ENCODE data around the gene TMX2. TPM values are rescaled to one million over a fixed set of nuclear protein-coding genes. Genes with fewer than 3 reads are reported as not detected.
A peak's percentile ranks its signal among the peaks of the same experiment; 100 is the strongest.

Gene TMX2
- total and polyA plus RNA-seq, 9 of the 15 experiments (the other 6 are each of a cell fraction or from before 2014, with no cell fraction given) = 176 to 433 (median 227) TPM

DNA sequence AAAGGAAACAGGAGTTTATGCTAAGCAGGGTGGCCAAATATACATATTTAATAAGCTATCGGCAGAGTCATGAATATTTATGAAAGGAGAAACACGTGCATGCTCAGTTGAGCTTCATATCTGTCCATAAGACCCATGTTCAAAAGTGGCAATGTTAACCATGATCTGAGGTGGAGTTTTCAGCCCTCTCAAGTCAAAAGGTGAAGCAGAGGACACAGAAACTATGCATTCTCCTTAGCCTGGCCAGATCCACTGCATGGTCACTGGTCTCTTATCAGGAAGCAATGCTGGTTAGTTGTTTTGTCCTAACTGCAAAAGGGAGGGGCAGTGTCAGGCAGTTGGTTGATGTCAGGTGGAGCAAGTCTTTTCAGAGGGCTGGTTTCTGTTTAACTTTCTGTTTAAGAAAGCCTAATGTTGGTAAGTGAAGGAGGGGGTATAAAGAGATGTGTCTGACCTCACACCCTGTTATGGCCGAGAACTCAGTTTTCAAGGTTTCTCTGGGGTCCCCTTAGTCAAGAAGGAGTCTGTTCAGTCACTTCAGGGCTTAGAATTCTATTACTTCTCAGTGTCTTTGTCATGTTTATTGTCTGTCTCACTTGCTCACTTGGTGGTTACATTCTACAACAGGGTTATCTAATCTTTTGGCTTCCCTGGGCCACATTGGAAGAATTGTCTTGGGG lies 23.4 kb downstream of the TMX2 start:
- ChIA-PET POLR2A (interaction anchor here (0.6 to 0.9 kb wide), 5 partner anchors 8 to 24 kb away, joined by 3 to 4 read pairs (median 3); partner anchors contain the start of genes MED19 and TMX2), CTCF (ENCODE audit: low intra/inter-chr PET ratio) (no interaction called here)
- in situ Hi-C loops (cut with MboI) = no loop called here
- Histone ChIP-seq H3K36me3 (ENCODE audit: control insufficient read depth, insufficient read depth, low read length) (peaks cover 90% of the 10 kb centered on the region), H3K4me2 (ENCODE audit: insufficient read depth, low read length) (peak overlapping the region; percentile 64), H3K9me3 (replicated peaks; ENCODE audit: control insufficient read depth, insufficient read depth, low read depth, low read length) (no peaks in the 10 kb centered on the region), H3K79me2 (ENCODE audit: control insufficient read depth, insufficient read depth, low read length) (peaks cover 74% of the 10 kb centered on the region), H3K4me1 (replicated peaks in 1 of 2; ENCODE audit: control insufficient read depth in 2 of 2, insufficient read depth in 2 of 2, low read length in 2 of 2) (peaks cover 15 to 21% of the 10 kb centered on the region in 2 experiments), H2AFZ (ENCODE audit: low read depth, low read length) (no peak overlapping the region; the same call in 1 of the 2 replicates), H3K27me3 (ENCODE audit: control insufficient read depth in 2 of 2, insufficient read depth in 2 of 2, low read length in 2 of 2) (no peaks in the 10 kb centered on the region), H3K9ac (ENCODE audit: insufficient read depth in 1 of 2, low read depth in 2 of 2, low read length in 2 of 2) (peak overlapping the region; percentile 47 to 76; a peak in 3 of 4 replicates), H4K20me1 (replicated peaks; ENCODE audit: control insufficient read depth, insufficient read depth, low read length) (peaks cover 7% of the 10 kb centered on the region), H3K4me3 (no peak overlapping the region), H3K9me1 (ENCODE audit: control insufficient read depth, insufficient read depth, low read length) (no peaks in the 10 kb centered on the region), H3K27ac (ENCODE audit: extremely low read depth, low read depth, low read length) (peak overlapping the region; percentile 81)
- WGBS (ENCODE audit: insufficient coverage, low coverage, missing lambda C conversion rate) = 27% methylated on average over 3 of the region's 3 CpGs
- FAIRE-seq (peak; percentile 93), ATAC-seq (peak; percentile 92), DNase-seq (ENCODE audit: extremely low read depth in 1 of 4, low spot score in 3 of 4) (peak in 2 of 4 experiments; percentile 62 to 84)
- intact Hi-C loops (cut with micrococcal nuclease) = no loop called here
- no TSS peak for BruUV-seq (replicated peaks)
- TF ChIP-seq, protein P1, sequence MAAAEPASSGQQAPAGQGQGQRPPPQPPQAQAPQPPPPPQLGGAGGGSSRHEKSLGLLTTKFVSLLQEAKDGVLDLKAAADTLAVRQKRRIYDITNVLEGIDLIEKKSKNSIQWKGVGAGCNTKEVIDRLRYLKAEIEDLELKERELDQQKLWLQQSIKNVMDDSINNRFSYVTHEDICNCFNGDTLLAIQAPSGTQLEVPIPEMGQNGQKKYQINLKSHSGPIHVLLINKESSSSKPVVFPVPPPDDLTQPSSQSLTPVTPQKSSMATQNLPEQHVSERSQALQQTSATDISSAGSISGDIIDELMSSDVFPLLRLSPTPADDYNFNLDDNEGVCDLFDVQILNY (CRISPR knock-in tag; IDR thresholded peaks at IDR 0.05) = no peak
- TF ChIP-seq ZNF24 (IDR thresholded peaks at IDR 0.05) = peak; percentile 70; the same call in 1 of the 2 replicates
- peak; percentile 85 for TF ChIP-seq CEBPG (CRISPR knock-in tag; IDR thresholded peaks at IDR 0.05)
- no peak for TF ChIP-seq CEBPG (tag; conservative IDR thresholded peaks at IDR 0.05 in 1 of 2, IDR thresholded peaks at IDR 0.05 in 1 of 2)
- no peak for TF ChIP-seq CBFA2T2 (conservative IDR thresholded peaks at IDR 0.05)
- TF ChIP-seq FOXK2 (conservative IDR thresholded peaks at IDR 0.05 in 1 of 2, IDR thresholded peaks at IDR 0.05 in 1 of 2; ENCODE audit: low read depth in 2 of 2) = peak in 1 of 2 experiments; percentile 31; a peak in 1 of 4 replicates
- TF ChIP-seq GATA2 (CRISPR knock-in tag; IDR thresholded peaks at IDR 0.05) = 0 out of 2 replicates have a peak, but pooled peaks have one; percentile 37
- TF ChIP-seq, protein P2, sequence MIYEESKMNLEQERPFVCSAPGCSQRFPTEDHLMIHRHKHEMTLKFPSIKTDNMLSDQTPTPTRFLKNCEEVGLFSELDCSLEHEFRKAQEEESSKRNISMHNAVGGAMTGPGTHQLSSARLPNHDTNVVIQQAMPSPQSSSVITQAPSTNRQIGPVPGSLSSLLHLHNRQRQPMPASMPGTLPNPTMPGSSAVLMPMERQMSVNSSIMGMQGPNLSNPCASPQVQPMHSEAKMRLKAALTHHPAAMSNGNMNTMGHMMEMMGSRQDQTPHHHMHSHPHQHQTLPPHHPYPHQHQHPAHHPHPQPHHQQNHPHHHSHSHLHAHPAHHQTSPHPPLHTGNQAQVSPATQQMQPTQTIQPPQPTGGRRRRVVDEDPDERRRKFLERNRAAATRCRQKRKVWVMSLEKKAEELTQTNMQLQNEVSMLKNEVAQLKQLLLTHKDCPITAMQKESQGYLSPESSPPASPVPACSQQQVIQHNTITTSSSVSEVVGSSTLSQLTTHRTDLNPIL (CRISPR knock-in tag; IDR thresholded peaks at IDR 0.05) = no peak
- TF ChIP-seq FOXP1 (CRISPR knock-in tag; IDR thresholded peaks at IDR 0.05) = no peak
- peak; percentile 83 for TF ChIP-seq ESRRA (IDR thresholded peaks at IDR 0.05; ENCODE audit: borderline replicate concordance, low read depth)
- TF ChIP-seq ARHGAP35 (IDR thresholded peaks at IDR 0.05; ENCODE audit: partially characterized antibody) = no peak
- TF ChIP-seq, protein P3, sequence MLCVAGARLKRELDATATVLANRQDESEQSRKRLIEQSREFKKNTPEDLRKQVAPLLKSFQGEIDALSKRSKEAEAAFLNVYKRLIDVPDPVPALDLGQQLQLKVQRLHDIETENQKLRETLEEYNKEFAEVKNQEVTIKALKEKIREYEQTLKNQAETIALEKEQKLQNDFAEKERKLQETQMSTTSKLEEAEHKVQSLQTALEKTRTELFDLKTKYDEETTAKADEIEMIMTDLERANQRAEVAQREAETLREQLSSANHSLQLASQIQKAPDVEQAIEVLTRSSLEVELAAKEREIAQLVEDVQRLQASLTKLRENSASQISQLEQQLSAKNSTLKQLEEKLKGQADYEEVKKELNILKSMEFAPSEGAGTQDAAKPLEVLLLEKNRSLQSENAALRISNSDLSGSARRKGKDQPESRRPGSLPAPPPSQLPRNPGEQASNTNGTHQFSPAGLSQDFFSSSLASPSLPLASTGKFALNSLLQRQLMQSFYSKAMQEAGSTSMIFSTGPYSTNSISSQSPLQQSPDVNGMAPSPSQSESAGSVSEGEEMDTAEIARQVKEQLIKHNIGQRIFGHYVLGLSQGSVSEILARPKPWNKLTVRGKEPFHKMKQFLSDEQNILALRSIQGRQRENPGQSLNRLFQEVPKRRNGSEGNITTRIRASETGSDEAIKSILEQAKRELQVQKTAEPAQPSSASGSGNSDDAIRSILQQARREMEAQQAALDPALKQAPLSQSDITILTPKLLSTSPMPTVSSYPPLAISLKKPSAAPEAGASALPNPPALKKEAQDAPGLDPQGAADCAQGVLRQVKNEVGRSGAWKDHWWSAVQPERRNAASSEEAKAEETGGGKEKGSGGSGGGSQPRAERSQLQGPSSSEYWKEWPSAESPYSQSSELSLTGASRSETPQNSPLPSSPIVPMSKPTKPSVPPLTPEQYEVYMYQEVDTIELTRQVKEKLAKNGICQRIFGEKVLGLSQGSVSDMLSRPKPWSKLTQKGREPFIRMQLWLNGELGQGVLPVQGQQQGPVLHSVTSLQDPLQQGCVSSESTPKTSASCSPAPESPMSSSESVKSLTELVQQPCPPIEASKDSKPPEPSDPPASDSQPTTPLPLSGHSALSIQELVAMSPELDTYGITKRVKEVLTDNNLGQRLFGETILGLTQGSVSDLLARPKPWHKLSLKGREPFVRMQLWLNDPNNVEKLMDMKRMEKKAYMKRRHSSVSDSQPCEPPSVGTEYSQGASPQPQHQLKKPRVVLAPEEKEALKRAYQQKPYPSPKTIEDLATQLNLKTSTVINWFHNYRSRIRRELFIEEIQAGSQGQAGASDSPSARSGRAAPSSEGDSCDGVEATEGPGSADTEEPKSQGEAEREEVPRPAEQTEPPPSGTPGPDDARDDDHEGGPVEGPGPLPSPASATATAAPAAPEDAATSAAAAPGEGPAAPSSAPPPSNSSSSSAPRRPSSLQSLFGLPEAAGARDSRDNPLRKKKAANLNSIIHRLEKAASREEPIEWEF (CRISPR knock-in tag; IDR thresholded peaks at IDR 0.05) = no peak
- peak; percentile 27; the same call in 1 of the 2 replicates for TF ChIP-seq JUND (IDR thresholded peaks at IDR 0.05; ENCODE audit: borderline replicate concordance, low read depth, low read length)
- peak; percentile 64; the same call in 1 of the 3 replicates for TF ChIP-seq JUND (tag; IDR thresholded peaks at IDR 0.05; ENCODE audit: borderline replicate concordance, low read depth, low read length)
